OCI-M2 (cell line): ENCODE data around the gene SNX18.
"Not testable (repeated sequence)": the region's sequence is repeated elsewhere in the genome, so short reads cannot be mapped to it uniquely, and the experiment has no call there.

ENCODE experiments used
- DNase-seq: peaks from one replicate; lab custom pipeline; 2025; ENCODE audit not compliant: unreplicated experiment; lab: John Stamatoyannopoulos, UW

The SNX18 gene, protein sequence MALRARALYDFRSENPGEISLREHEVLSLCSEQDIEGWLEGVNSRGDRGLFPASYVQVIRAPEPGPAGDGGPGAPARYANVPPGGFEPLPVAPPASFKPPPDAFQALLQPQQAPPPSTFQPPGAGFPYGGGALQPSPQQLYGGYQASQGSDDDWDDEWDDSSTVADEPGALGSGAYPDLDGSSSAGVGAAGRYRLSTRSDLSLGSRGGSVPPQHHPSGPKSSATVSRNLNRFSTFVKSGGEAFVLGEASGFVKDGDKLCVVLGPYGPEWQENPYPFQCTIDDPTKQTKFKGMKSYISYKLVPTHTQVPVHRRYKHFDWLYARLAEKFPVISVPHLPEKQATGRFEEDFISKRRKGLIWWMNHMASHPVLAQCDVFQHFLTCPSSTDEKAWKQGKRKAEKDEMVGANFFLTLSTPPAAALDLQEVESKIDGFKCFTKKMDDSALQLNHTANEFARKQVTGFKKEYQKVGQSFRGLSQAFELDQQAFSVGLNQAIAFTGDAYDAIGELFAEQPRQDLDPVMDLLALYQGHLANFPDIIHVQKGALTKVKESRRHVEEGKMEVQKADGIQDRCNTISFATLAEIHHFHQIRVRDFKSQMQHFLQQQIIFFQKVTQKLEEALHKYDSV

GRCh38 chr5:54517512-54518145 lies at the start of gene SNX18:
Gene SNX18 (plus strand): TSS chr5:54517759. CDS start chr5:54517953, 194 bp downstream.
- DNase-seq, result peak; percentile 72

DNA sequence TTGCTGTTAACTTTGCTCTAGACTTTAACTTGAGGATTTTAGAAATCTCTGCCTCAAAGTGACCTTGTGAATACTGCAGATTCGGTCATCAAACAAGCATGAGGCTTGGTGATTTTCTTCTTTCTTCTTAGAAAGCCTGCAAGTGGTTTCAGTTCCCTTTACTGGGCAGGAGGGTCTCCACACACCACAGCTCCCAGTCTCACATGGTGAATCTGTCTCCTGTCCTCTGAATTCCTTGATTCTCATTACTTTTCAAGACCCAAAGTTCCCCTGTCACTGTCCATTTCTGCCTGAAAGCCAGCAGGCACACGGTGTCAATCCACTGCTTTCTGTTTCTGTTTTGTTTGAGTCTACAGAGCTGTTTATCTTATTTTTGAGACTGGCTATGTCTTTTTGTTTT lies 47.9 kb upstream of the SNX18 start:
- DNase-seq, result no peak

DNA sequence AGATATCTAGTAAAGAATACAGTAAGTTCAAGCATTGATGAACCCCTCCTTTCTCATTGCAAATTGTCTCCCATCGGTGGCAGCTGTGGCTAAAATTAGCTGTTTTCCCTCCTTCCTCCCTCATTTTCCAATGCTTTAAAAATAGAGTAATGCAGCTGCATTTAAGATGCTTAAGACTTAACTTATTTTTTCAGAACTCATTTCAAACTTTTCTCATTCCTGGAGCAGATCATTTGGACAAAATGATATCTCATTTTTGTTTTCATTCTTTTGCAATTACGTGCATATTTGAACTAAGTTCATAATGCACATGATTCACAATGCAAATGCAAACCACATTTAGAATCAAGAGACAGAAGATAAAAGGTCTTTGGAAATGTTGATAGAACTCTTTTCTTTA lies 47.4 kb upstream of the SNX18 start:
- DNase-seq, result no peak

DNA sequence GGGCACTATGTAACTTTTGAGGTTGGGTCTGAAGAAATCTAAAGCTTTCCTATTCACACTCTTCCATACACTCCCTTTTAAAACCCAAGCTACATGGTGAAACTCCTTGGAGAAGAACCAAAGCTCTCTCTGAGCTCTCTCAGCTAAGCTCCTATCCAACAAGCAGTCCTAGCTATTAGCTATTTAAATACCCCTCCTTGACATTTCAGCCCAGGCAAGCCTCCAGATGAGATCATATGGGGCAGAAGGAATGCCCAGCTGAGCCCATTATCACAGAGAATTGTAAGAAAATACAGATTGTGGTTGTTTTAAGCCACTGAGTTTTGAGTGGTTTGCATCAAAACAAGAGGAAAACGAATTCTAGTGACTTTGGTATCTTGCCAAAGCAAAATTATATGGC lies 46.9 kb upstream of the SNX18 start:
- no peak for DNase-seq

- no peak for DNase-seq
Observed at GRCh38 chr5:54471398-54471797, 46.2 kb upstream of the SNX18 start.

- DNase-seq, result no peak
Observed at GRCh38 chr5:54476682-54477081, 40.9 kb upstream of the SNX18 start.

- no peak for DNase-seq
Observed at GRCh38 chr5:54477941-54478478, 39.5 kb upstream of the SNX18 start.

DNA sequence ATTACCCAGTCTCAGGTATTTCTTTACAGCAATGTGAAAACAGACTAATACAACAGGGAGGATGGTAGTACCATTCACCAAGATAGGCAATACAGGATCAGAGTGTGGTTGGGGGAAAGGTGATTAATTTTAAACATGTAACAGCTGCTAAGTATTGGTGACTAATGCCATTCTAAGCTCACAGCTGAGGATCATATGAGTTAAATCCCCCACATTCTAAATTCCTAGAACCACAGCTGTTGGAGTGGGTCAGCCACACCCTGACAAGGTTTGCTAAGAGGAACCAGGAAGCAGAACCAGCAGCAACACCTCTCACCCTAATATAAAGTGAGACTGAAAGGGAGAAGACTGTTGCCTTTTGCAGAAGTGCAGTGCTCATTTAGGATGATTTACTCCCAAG lies 37.3 kb upstream of the SNX18 start:
- no peak for DNase-seq

- DNase-seq, result no peak
Observed at GRCh38 chr5:54484219-54484894, 33.2 kb upstream of the SNX18 start.

DNA sequence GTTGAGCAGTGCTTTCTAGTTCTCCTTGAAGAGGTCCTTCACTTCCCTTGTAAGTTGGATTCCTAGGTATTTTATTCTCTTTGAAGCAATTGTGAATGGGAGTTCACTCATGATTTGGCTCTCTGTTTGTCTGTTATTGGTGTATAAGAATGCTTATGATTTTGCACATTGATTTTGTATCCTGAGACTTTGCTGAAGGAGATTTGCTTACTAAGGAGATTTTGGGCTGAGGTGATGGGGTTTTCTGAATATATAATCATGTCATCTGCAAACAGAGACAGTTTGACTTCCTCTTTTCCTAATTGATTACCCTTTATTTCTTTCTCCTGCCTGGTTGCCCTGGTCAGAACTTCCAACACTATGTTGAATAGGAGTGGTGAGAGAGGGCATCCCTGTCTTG lies 31.9 kb upstream of the SNX18 start:
- not testable (repeated sequence) for DNase-seq

DNA sequence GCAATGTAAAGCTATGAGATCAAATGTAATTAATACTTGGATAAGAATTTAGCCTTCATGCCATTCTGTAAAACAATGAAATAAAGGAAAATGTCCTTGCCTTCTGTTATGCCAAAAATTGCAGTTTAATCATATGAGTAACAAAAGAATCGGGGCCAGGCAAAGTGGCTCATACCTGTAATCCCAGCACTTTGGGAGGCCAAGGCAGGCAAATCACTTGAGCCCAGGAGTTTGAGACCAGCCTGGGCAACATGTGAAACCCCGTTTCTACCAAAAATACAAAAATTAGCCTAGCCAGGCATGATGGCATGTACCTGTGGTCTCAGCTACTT lies 27.9 kb upstream of the SNX18 start:
- not testable (repeated sequence) for DNase-seq

DNA sequence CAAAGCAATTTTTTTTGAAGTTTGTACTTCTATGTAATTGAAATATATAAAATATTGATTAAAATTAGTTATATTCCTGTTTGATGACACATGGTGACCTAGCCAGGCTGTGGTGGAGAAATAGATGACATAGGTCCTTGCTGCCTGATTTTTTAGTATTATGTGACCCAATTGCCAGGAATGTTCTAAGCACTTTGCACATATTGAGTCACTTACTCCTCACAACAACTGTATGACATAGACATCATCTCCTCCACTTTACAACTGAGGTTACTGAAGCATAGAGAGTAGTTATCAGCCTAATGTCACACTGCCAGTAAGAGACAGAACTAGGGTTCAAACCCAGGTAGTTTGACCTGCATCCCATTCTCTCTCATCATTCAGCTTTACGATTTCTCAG lies 26.2 kb upstream of the SNX18 start:
- DNase-seq, result no peak

GRCh38 chr5:54492178-54492577 lies 25.4 kb upstream of the SNX18 start:
- DNase-seq, result no peak

- no peak for DNase-seq
Observed at GRCh38 chr5:54495027-54495426, 22.5 kb upstream of the SNX18 start.

GRCh38 chr5:54514291-54514690 lies 3.3 kb upstream of the SNX18 start:
- no peak for DNase-seq

GRCh38 chr5:54514841-54515432 lies 2.6 kb upstream of the SNX18 start:
- no peak for DNase-seq

GRCh38 chr5:54515634-54516033 lies 1.9 kb upstream of the SNX18 start:
- DNase-seq, result no peak

- DNase-seq, result no peak
Observed at GRCh38 chr5:54516051-54516655, 1.4 kb upstream of the SNX18 start.

- DNase-seq, result peak; percentile 72
Observed at GRCh38 chr5:54517174-54517511, 416 bp upstream of the SNX18 start.

- no peak for DNase-seq
Observed at GRCh38 chr5:54518146-54518817, 723 bp downstream of the SNX18 start.
